ENCODE results near the gene DOCK1. TPM values are rescaled to one million over a fixed set of nuclear protein-coding genes. Genes with fewer than 3 reads are reported as not detected.
A peak's percentile ranks its signal among the peaks of the same experiment; 100 is the strongest.

DOCK1 gene
- total RNA-seq, 1 donor from 2014 or later, result 56.1 TPM

GRCh38 chr10:127142136-127142535, 236.9 kb downstream of the DOCK1 start:
- no peak for DNase-seq (ENCODE audit: low spot score)

GRCh38 chr10:127142856-127143255, 237.6 kb downstream of the DOCK1 start:
- no peak for DNase-seq (ENCODE audit: low spot score)

- no peak for DNase-seq (ENCODE audit: low spot score)
These were observed 239.9 kb downstream of the DOCK1 start for GRCh38 chr10:127145173-127145572.

- no peak for DNase-seq (ENCODE audit: low spot score)
These were observed 241.4 kb downstream of the DOCK1 start for GRCh38 chr10:127146661-127147060.

GRCh38 chr10:127148066-127148932, 243.1 kb downstream of the DOCK1 start:
- no peak for DNase-seq (ENCODE audit: low spot score)

- DNase-seq (ENCODE audit: low spot score), result no peak
These were observed 243.6 kb downstream of the DOCK1 start for GRCh38 chr10:127148933-127149220.

GRCh38 chr10:127149501-127150081, 244.4 kb downstream of the DOCK1 start:
- DNase-seq (ENCODE audit: low spot score), result no peak

GRCh38 chr10:127150136-127150535, 244.9 kb downstream of the DOCK1 start:
- DNase-seq (ENCODE audit: low spot score), result no peak

GRCh38 chr10:127151541-127151940, 246.3 kb downstream of the DOCK1 start:
- no peak for DNase-seq (ENCODE audit: low spot score)

- no peak for DNase-seq (ENCODE audit: low spot score)
These were observed 246.9 kb downstream of the DOCK1 start for GRCh38 chr10:127151981-127152699.

- DNase-seq (ENCODE audit: low spot score), result no peak
These were observed 248.0 kb downstream of the DOCK1 start for GRCh38 chr10:127153181-127153580.

GRCh38 chr10:127154831-127155620, 249.8 kb downstream of the DOCK1 start:
- no peak for DNase-seq (ENCODE audit: low spot score)

- DNase-seq (ENCODE audit: low spot score), result no peak
These were observed 251.9 kb downstream of the DOCK1 start for GRCh38 chr10:127157089-127157488.

GRCh38 chr10:127157506-127158200, 252.4 kb downstream of the DOCK1 start:
- DNase-seq (ENCODE audit: low spot score), result no peak

GRCh38 chr10:127158662-127159061, 253.4 kb downstream of the DOCK1 start:
- DNase-seq (ENCODE audit: low spot score), result no peak

GRCh38 chr10:127159648-127160245, 254.5 kb downstream of the DOCK1 start:
- peak; percentile 9 for DNase-seq (ENCODE audit: low spot score)

- no peak for DNase-seq (ENCODE audit: low spot score)
These were observed 256.3 kb downstream of the DOCK1 start for GRCh38 chr10:127161482-127161881.

- no peak for DNase-seq (ENCODE audit: low spot score)
These were observed 257.6 kb downstream of the DOCK1 start for GRCh38 chr10:127162841-127163240.

GRCh38 chr10:127168261-127168660, 263.0 kb downstream of the DOCK1 start:
- no peak for DNase-seq (ENCODE audit: low spot score)

GRCh38 chr10:127174866-127175265, 269.6 kb downstream of the DOCK1 start:
- DNase-seq (ENCODE audit: low spot score), result no peak

Data from umbilical cord (tissue), 2 donors.